ENCODE results near the gene HLA-DMB.
A peak's percentile ranks its signal among the peaks of the same experiment; 100 is the strongest.

Gene HLA-DMB

GRCh38 chr6:32971581-32972352 lies 30.9 kb upstream of the HLA-DMB start:
- peak; percentile 100 for DNase-seq

- no peak for DNase-seq
These were observed 30.4 kb upstream of the HLA-DMB start for GRCh38 chr6:32971242-32971580.

- peak; percentile 96 for DNase-seq
These were observed 29.8 kb upstream of the HLA-DMB start for GRCh38 chr6:32970413-32971241.

GRCh38 chr6:32969685-32970412 lies 29.0 kb upstream of the HLA-DMB start:
- DNase-seq, result peak; percentile 97

GRCh38 chr6:32968867-32969684 lies 28.2 kb upstream of the HLA-DMB start:
- peak; percentile 93 for DNase-seq

- peak; percentile 98 for DNase-seq
These were observed 27.5 kb upstream of the HLA-DMB start, which contains the start of gene BRD2 for GRCh38 chr6:32968093-32968866. Gene BRD2, plus strand, starts transcription at chr6:32968594. Its CDS starts 4,305 bp downstream, at chr6:32972899.

- peak; percentile 86 for DNase-seq
These were observed 26.6 kb upstream of the HLA-DMB start for GRCh38 chr6:32967151-32968091.

GRCh38 chr6:32964776-32965175 lies 23.9 kb upstream of the HLA-DMB start:
- no peak for DNase-seq

GRCh38 chr6:32963866-32964265 lies 23.0 kb upstream of the HLA-DMB start:
- DNase-seq, result no peak

GRCh38 chr6:32962213-32962826 lies 21.5 kb upstream of the HLA-DMB start:
- no peak for DNase-seq

- DNase-seq, result no peak
These were observed 19.7 kb upstream of the HLA-DMB start for GRCh38 chr6:32960563-32960962.

- no peak for DNase-seq
These were observed 15.3 kb upstream of the HLA-DMB start for GRCh38 chr6:32956176-32956575.

- DNase-seq, result peak; percentile 50
These were observed 14.4 kb upstream of the HLA-DMB start for GRCh38 chr6:32954986-32955802.

- no peak for DNase-seq
These were observed 13.4 kb upstream of the HLA-DMB start for GRCh38 chr6:32954267-32954666.

GRCh38 chr6:32953775-32954174 lies 12.9 kb upstream of the HLA-DMB start:
- peak; percentile 53 for DNase-seq

- DNase-seq, result peak; percentile 97
These were observed 12.2 kb upstream of the HLA-DMB start, which contains the start of gene HLA-DMA for GRCh38 chr6:32952817-32953739. Gene HLA-DMA, minus strand, starts transcription at chr6:32953097. Its CDS starts 61 bp downstream, at chr6:32953036.

GRCh38 chr6:32950449-32950848 lies 9.6 kb upstream of the HLA-DMB start:
- no peak for DNase-seq

- DNase-seq, result no peak
These were observed 9.2 kb upstream of the HLA-DMB start for GRCh38 chr6:32950010-32950409.

Data from hematopoietic multipotent progenitor cell treated with erythropoietin and hydrocortisone succinate and interleukin-3 and kit ligand, for 4 days (in vitro differentiated cells).